GM12801 (cell line): Measurements from ENCODE around the gene CXCR3.

Source experiments
- CTCF ChIP-seq: IDR thresholded peaks from one replicate; pipeline ENCODE4 v1.5.1; 2011; ENCODE audit warnings: control low read depth; ENCODE audit not compliant: insufficient read length; ENCODE audit errors: extremely low read depth

CXCR3 gene

GRCh38 chrX:71615056-71615455 is 3.3 kb downstream of the CXCR3 start:
- TF ChIP-seq CTCF = no peak

GRCh38 chrX:71612256-71612655 is 6.1 kb downstream of the CXCR3 start:
- no peak for TF ChIP-seq CTCF

- TF ChIP-seq CTCF = no peak
These were observed 9.1 kb downstream of the CXCR3 start for GRCh38 chrX:71609095-71609750.

- no peak for TF ChIP-seq CTCF
These were observed 10.8 kb downstream of the CXCR3 start for GRCh38 chrX:71607488-71607887.

GRCh38 chrX:71606536-71607216 is 11.6 kb downstream of the CXCR3 start:
- no peak for TF ChIP-seq CTCF

- TF ChIP-seq CTCF = no peak
These were observed 13.3 kb downstream of the CXCR3 start for GRCh38 chrX:71604796-71605568.

GRCh38 chrX:71604141-71604540 is 14.2 kb downstream of the CXCR3 start:
- TF ChIP-seq CTCF = no peak
